GM12801 (cell line): ENCODE results near the gene VPS52.

Experiments used
- CTCF ChIP-seq: IDR thresholded peaks from one replicate; pipeline ENCODE4 v1.5.1; 2011; ENCODE audit warnings: control low read depth; ENCODE audit not compliant: insufficient read length; ENCODE audit errors: extremely low read depth

Gene VPS52

GRCh38 chr6:33317419-33317668 is 45.7 kb upstream of the VPS52 start:
- no peak for TF ChIP-seq CTCF

GRCh38 chr6:33316603-33317418 is 45.1 kb upstream of the VPS52 start:
- no peak for TF ChIP-seq CTCF

- no peak for TF ChIP-seq CTCF
Measured at GRCh38 chr6:33315793-33316602, 44.3 kb upstream of the VPS52 start.

- no peak for TF ChIP-seq CTCF
Measured at GRCh38 chr6:33314943-33315792, 43.5 kb upstream of the VPS52 start.

- TF ChIP-seq CTCF, result no peak
Measured at GRCh38 chr6:33314515-33314942, 42.9 kb upstream of the VPS52 start.

- no peak for TF ChIP-seq CTCF
Measured at GRCh38 chr6:33313709-33314514, 42.2 kb upstream of the VPS52 start, which contains the start of gene TAPBP. TSS of gene TAPBP (minus strand) at chr6:33314078. CDS start at chr6:33314041, 37 bp downstream.
